Ovary (tissue), 3 donors: ENCODE measurements around the gene SRSF8.

Experiments
- CTCF ChIP-seq, 3 donors: fragments of 450-650 bp in 2 of 3; fragments of 200-600 bp in 1 of 3; IDR thresholded peaks; one replicate each; pipeline versions ENCODE4 v1.5.1 to v1.8.0; 2016 to 2022; ENCODE audit warnings: antibody characterized with exemption in 3 of 3, mild to moderate bottlenecking in 1 of 3
- EP300 ChIP-seq: sonication (generic); formaldehyde crosslinking; IDR thresholded peaks from one replicate; pipeline ENCODE4 v1.6.1; 2017; ENCODE audit warnings: antibody characterized with exemption
- POLR2A ChIP-seq: fragments of 450-650 bp; IDR thresholded peaks from one replicate; pipeline ENCODE4 v1.6.1; 2017; ENCODE audit warnings: antibody characterized with exemption, mild to moderate bottlenecking, moderate library complexity
- donor health status: DM: no; HTN: no; CAD: no.

- TF ChIP-seq CTCF (IDR thresholded peaks at IDR 0.05): no peak
- no peak for TF ChIP-seq POLR2A
- TF ChIP-seq EP300: no peak
These were observed 52.8 kb downstream of the SRSF8 start for GRCh38 chr11:95119361-95120060.
